Middle frontal gyrus (tissue), 1 donor: ENCODE measurements around the gene ITPRID1.

Source experiments
- DNase-seq: peaks from one replicate; pipeline ENCODE4 v3.0.0-alpha.2; 2015; ENCODE audit warnings: low spot score; ENCODE audit errors: extremely low spot score

Gene ITPRID1

DNA sequence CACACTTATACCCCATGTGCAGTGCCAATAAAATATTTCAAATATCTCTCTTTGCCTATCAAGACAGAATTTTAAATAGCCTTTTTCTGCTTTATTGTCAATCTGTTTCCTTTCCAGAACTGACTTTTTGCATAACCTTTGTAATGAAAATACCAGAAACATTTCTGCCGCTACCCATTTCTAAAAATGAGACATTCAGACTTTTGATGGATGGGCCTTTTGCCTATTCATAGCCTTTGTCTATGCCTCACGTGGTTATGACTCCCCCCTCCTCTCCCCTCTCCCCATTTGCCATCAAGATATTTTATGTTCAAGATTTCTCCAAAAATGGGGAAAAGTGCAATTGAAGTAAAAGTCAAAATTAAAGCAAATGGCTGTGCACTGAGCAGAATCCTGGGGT is 179.0 kb downstream of the ITPRID1 start:
- no peak for DNase-seq

DNA sequence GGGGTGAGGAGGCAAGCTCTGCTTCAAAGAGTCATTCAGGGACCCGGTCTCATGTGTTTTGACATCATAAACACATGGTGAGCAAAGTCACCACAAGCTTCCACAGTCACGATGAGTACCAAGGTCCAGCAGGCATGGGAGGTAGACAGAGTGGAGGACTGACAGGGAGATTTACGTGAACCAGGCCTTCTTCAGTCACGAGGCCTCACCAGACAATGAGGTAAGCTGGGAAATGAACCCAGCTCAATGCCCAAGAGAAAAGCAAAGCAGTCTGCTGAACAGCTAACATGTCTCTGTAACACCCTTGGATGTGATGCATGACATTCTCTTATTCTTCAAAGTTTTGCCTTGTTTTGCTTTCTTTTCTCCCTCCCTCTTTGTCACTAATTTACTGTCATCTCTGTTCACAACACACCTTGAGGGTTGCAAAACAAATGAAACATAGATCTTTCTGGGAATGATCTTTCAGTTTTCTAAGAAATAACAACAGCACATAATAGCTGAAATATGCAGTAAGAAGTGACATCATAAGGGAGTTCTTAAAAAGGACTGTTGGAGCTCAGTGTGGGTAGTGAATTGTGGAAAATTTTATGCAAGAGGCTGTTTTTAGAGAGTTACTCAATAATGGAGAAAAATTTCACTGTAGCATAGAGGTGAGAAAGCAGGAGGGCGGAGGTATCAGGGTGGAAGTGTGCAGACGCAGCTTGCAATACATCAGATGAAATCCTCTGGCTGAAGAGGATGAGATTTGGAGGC is 182.1 kb downstream of the ITPRID1 start:
- DNase-seq: no peak

DNA sequence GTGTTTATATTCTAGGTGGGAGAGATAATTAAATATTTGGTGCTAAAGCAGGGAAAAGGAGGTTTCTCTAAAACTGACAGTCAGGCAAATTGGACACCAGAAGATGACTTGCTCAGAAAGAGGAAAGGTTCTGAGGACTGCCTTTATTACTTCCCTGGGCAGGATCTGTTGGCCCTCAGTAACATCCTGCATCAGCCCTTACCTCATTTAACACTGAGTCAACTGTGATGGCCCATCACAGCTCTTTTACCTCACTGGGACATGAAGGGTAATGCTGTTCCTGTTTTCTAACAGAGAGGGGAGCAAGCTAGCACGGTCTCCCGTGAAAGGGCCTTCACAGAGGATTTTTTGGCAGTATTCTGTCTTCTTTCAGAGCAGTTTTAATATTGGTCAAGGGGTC is 185.2 kb downstream of the ITPRID1 start:
- no peak for DNase-seq

DNA sequence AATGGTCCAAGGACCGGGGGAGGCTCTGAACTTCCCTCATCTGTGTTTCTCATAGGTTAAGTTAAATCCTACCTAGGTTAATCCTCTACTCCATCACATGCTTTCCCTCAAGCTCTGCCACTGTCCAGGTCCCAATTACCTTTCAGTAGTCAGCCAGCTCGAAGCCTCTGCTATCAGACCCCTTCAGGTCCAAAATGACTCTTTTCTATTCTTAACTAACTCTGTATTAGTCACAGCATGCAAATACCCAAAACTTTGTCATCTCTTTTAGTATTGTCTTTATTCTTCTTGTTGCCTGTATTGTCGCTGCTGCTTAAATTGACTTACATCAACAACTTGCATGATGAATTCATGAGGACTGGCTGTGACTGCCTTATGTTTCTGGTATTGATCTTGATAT is 188.5 kb downstream of the ITPRID1 start:
- DNase-seq: no peak

DNA sequence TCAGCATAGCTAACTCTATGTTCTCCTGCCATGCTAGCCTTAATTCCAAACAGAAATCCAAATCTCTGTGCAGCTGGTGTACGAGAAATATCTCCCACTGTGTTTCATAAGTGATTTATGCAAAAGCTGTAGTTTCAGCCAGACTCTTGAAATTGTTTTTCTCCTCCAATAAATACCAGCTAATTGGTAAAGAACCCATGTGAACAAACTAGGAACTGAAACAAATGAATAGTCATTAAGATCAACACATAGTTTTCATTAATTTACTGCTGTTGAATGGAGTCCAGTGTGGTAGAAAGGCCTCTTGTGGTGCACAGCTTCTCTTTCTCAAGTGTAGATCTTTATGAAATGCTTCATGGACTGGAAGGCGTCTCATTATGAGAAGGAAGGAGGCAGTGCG is 191.5 kb downstream of the ITPRID1 start:
- no peak for DNase-seq

DNA sequence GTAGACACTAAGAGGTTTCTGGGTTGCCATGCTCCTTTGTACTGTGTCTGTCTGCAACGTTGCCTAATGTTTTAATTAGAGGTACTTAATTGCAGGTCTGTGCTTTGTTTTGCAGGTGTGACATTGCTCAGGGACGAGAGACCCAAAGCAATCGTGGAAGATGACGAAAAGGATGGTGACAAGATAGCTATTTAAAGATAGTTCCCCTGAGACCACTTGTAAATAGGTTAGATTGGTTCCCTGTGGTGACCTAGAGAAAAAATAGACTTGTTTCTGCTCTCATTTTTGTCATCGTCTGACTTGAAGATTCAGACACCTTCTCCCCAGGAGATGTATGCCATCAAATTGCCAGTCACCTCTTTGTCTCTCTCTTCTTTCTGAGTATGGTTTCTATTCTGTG is 193.2 kb downstream of the ITPRID1 start:
- no peak for DNase-seq
